Activated CD4-positive, alpha-beta memory T cell treated with anti-CD3 and anti-CD28 coated beads, Interleukin-2, amount 10 ng/mL, durations not matched to agents 7 days and 5 days (primary cell): ENCODE results near the gene SPOUT1. TPM values are rescaled to one million over a fixed set of nuclear protein-coding genes. Genes with fewer than 3 reads are reported as not detected.

ENCODE experiments used
- CTCF ChIA-PET: fragments of 350-600 bp; sonication (Branson Sonifier 250); formaldehyde crosslinking; loops from one replicate; lab custom pipeline; 2021; ENCODE audit warnings: antibody characterized with exemption, inconsistent platforms; lab: Charles Lee
- POLR2A ChIA-PET: fragments of 350-600 bp; sonication (Branson Sonifier 250); formaldehyde crosslinking; loops from one replicate; lab custom pipeline; 2021; ENCODE audit warnings: antibody characterized with exemption; lab: Charles Lee
- DNase-seq: peaks from one replicate; pipeline ENCODE4 v3.0.0-alpha.2; 2020
- H3K27ac Mint-ChIP-seq: one replicate; pipeline ENCODE4 v1.8.0; 2021; ENCODE audit warnings: mild to moderate bottlenecking, mixed read lengths
- H3K27me3 Mint-ChIP-seq: one replicate; pipeline ENCODE4 v1.8.0; 2021; ENCODE audit warnings: mixed read lengths
- H3K36me3 Mint-ChIP-seq: one replicate; pipeline ENCODE4 v1.8.0; 2021; ENCODE audit warnings: low read depth, mixed read lengths
- H3K4me1 Mint-ChIP-seq: one replicate; pipeline ENCODE4 v1.8.0; 2021; ENCODE audit warnings: mixed read lengths
- H3K4me3 Mint-ChIP-seq: one replicate; pipeline ENCODE4 v1.8.0; 2021; ENCODE audit warnings: mild to moderate bottlenecking, mixed read lengths
- H3K9me3 Mint-ChIP-seq: one replicate; pipeline ENCODE4 v1.8.0; 2021; ENCODE audit warnings: mixed read lengths
- total RNA-seq, 2 experiments: library from RNA; stranded (reverse); gene quantifications; one replicate each; pipeline ENCODE4 v1.2.3, GENCODE V29; 2021

SPOUT1 gene
- total RNA-seq, 2 experiments from 2014 or later: 54.3 to 59.2 TPM

DNA sequence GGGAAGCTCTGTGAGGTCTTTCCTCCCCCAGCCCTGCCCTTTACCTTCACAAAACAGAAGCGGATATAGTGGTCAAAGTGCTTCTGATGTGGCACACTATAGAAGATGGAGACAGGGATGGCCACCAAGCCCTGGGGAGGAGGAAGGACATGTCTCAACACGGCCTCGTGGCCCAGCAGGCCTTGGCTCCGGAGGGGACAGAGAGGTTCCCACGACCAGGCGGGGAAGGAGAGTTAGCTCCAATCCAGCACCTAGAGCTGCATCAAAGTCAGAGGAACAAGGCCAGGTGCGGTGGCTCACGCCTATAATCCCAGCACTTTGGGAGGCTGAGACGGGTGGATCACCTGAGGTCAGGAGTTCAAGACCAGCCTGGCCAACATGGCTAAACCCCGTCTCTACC lies 4.1 kb upstream of the SPOUT1 start:
- H3K36me3 Mint-ChIP-seq: peaks cover 12% of the 10 kb centered on the region
- no peak overlapping the region for H3K4me3 Mint-ChIP-seq
- H3K27me3 Mint-ChIP-seq: no peaks in the 10 kb centered on the region
- H3K27ac Mint-ChIP-seq: no peak overlapping the region
- ChIA-PET POLR2A (no interaction called here), CTCF (no interaction called here)
- peaks cover 12% of the 10 kb centered on the region for H3K4me1 Mint-ChIP-seq
- DNase-seq: no peak
- H3K9me3 Mint-ChIP-seq: no peaks in the 10 kb centered on the region

DNA sequence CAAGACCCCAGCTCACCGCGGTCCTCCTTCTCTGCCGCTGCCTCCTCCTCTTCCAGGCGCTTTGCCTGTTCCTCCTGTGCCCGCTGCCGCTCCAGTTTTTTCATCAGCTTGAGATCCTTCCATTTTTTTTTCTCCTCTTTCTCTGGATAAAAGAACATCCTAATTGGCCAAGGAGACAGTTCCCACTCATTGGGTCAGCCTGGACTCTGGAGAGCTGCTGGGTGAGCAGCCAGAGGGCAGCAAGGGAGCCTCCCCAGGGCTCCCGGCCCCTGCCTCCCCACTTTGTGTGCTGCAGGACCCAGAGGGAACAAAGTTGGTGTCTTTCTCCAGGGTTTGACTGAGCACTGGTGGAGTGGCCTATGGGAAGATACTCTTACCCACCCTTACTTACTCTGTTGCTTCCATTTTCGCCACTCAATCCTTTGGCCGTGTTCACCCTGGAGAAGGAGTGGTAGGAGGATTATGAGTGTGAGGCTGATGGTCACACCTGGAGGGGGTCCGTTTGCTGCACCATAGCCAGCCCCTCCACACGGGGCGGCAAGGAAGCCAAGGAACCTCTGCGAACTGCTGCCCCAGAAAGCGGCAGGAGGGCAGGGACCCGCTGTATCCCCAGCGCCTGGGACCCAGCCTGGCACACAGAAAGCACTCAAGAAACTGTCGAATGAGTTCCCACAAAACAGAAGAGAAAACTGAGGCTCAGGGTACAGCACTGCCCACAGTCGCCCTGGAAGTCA lies 708 bp downstream of the SPOUT1 start:
- Mint-ChIP-seq H3K4me1 (peaks cover 26% of the 10 kb centered on the region), H3K9me3 (no peaks in the 10 kb centered on the region), H3K27me3 (no peaks in the 10 kb centered on the region), H3K36me3 (peaks cover 36% of the 10 kb centered on the region), H3K27ac (peak overlapping the region; percentile 74), H3K4me3 (peak overlapping the region; percentile 97)
- CTCF ChIA-PET: interaction anchor here (1.0 to 3.1 kb wide), 8 partner anchors 9 to 488 kb away, joined by 3 to 59 read pairs (median 4); partner anchors contain the start of gene ENDOG
- DNase-seq: no peak
- POLR2A ChIA-PET: interaction anchor here (1.3 to 1.6 kb wide), 5 partner anchors 10 to 105 kb away, joined by 3 to 37 read pairs (median 5); partner anchors contain the start of genes ENDOG and ZDHHC12

DNA sequence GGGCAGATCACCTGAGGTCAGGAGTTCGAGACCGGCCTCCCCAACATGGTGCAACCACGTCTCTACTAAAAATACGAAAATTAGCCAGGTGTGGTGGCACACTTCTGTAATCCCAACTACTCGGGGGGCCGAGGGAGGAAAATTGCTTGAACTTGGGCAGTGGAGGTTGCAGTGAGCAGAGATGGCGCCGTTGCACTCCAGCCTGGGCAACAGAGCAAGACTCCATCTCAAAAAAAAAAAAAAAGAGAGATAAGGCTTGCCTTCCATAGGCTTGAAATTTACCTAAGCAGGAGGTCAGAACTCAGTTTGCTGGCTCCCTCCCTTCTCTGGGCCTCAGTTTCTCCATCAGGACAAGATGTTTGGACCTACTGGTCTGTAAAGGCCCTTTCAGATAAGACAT lies 1.3 kb downstream of the SPOUT1 start:
- DNase-seq: no peak
- POLR2A ChIA-PET: interaction anchor here (1.3 kb wide), 1 partner anchor 10 kb away, joined by 5 read pairs; the partner anchor contains the start of gene ENDOG

GRCh38 chr9:128825923-128826700 lies 3.5 kb downstream of the SPOUT1 start:
- H3K4me1 Mint-ChIP-seq: peaks cover 26% of the 10 kb centered on the region
- H3K27me3 Mint-ChIP-seq: no peaks in the 10 kb centered on the region
- ChIA-PET CTCF (interaction anchor here (1.0 kb wide), 1 partner anchor 8 kb away, joined by 3 read pairs; no protein-coding TSS in a partner anchor), POLR2A (interaction anchor here (1.6 kb wide), 1 partner anchor 8 kb away, joined by 10 read pairs; the partner anchor contains the start of gene ENDOG)
- no peak overlapping the region for H3K27ac Mint-ChIP-seq
- H3K36me3 Mint-ChIP-seq: peaks cover 50% of the 10 kb centered on the region
- H3K4me3 Mint-ChIP-seq: no peak overlapping the region
- DNase-seq: no peak
- H3K9me3 Mint-ChIP-seq: no peaks in the 10 kb centered on the region

More for the DNA sequence above, 1.3 kb downstream of the SPOUT1 start:
- peak overlapping the region; percentile 21 for H3K27ac Mint-ChIP-seq
- H3K4me3 Mint-ChIP-seq: peak overlapping the region; percentile 97
- peaks cover 36% of the 10 kb centered on the region for H3K36me3 Mint-ChIP-seq
- no peaks in the 10 kb centered on the region for H3K27me3 Mint-ChIP-seq
- CTCF ChIA-PET: interaction anchor here (1.1 to 3.1 kb wide), 2 partner anchors 10 to 190 kb away, joined by 3 to 59 read pairs; partner anchors contain the start of gene ENDOG
- peaks cover 26% of the 10 kb centered on the region for H3K4me1 Mint-ChIP-seq
- H3K9me3 Mint-ChIP-seq: no peaks in the 10 kb centered on the region

- H3K9me3 Mint-ChIP-seq: no peaks in the 10 kb centered on the region
- no peak for DNase-seq
- ChIA-PET CTCF (no interaction called here), POLR2A (no interaction called here)
- H3K27me3 Mint-ChIP-seq: no peaks in the 10 kb centered on the region
- H3K4me3 Mint-ChIP-seq: no peak overlapping the region
- peaks cover 53% of the 10 kb centered on the region for H3K36me3 Mint-ChIP-seq
- H3K27ac Mint-ChIP-seq: no peak overlapping the region
- H3K4me1 Mint-ChIP-seq: peaks cover 26% of the 10 kb centered on the region
Observed at GRCh38 chr9:128824911-128825310, 4.7 kb downstream of the SPOUT1 start.

DNA sequence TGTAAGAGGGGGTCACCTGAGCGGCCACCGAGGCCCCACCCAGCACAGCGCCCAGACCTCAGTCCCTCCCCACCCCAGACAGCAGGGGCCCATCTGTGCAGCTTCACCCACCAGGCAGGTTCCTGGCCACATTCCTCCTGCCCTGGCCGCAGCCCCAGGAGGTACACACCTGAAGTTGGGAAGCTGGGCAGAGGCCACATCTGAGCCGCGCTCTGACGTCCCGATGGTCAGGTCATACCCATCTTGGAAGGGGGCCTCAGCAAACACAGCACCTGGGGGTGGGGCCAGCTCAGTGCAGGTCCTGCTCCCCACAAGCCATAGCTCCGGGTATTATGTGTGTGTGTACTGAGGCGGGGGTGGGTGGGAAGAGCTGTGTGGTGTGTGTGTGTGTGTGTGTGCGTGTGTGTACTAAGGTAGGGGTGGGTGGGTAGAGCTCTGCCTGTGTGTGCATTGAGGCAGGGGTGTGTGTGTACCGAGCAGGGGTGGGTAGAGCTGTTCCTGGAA lies 5.6 kb downstream of the SPOUT1 start:
- no peak for DNase-seq
- H3K27me3 Mint-ChIP-seq: no peaks in the 10 kb centered on the region
- ChIA-PET CTCF (no interaction called here), POLR2A (no interaction called here)
- no peak overlapping the region for H3K27ac Mint-ChIP-seq
- H3K4me3 Mint-ChIP-seq: no peak overlapping the region
- peaks cover 28% of the 10 kb centered on the region for H3K4me1 Mint-ChIP-seq
- no peaks in the 10 kb centered on the region for H3K9me3 Mint-ChIP-seq
- peaks cover 49% of the 10 kb centered on the region for H3K36me3 Mint-ChIP-seq

GRCh38 chr9:128823362-128823902 lies 6.2 kb downstream of the SPOUT1 start:
- DNase-seq: no peak
- Mint-ChIP-seq H3K4me3 (no peak overlapping the region), H3K36me3 (peaks cover 44% of the 10 kb centered on the region), H3K27ac (no peak overlapping the region), H3K9me3 (no peaks in the 10 kb centered on the region), H3K4me1 (peaks cover 23% of the 10 kb centered on the region), H3K27me3 (no peaks in the 10 kb centered on the region)
- ChIA-PET POLR2A (no interaction called here), CTCF (no interaction called here)

DNA sequence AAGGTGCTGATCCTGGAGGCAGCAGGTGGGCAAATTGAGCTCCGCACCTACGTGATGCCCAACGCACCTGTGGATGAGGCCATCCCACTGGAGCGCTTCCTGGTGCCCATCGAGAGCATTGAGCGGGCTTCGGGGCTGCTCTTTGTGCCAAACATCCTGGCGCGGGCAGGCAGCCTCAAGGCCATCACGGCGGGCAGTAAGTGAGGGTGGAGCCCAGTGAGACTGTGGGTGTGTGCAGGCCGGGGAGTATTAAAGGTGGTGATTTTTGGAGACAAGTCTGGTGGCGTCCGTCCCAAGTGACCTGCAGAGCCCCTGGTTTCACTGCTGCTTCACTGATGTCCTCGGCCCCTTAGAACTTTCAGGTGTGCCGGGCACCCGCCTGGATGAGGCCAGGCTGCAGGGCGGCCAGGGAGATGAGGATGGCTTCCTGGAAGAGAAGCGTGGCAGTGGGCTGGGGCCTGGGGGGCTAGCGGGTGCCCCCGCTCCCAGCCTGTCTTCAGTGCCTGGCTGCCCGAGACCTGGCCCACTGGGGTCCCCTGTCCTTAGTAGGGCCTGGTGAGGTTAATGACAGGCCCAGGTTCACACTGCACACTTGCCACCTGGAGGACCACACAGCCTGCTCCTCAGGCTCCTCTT lies 7.1 kb downstream of the SPOUT1 start:
- no peak overlapping the region for H3K27ac Mint-ChIP-seq
- ChIA-PET POLR2A (no interaction called here), CTCF (no interaction called here)
- DNase-seq: no peak
- peaks cover 37% of the 10 kb centered on the region for H3K36me3 Mint-ChIP-seq
- no peaks in the 10 kb centered on the region for H3K27me3 Mint-ChIP-seq
- no peak overlapping the region for H3K4me3 Mint-ChIP-seq
- H3K4me1 Mint-ChIP-seq: peaks cover 18% of the 10 kb centered on the region
- no peaks in the 10 kb centered on the region for H3K9me3 Mint-ChIP-seq

- ChIA-PET POLR2A (interaction anchor here (0.8 to 4.9 kb wide), 2 partner anchors 8 to 98 kb away, joined by 3 to 37 read pairs; partner anchors contain the start of genes SPOUT1 and ZDHHC12), CTCF (no interaction called here)
- DNase-seq: no peak
- Mint-ChIP-seq H3K9me3 (no peaks in the 10 kb centered on the region), H3K4me1 (peaks cover 16% of the 10 kb centered on the region), H3K27ac (no peak overlapping the region), H3K4me3 (no peak overlapping the region), H3K27me3 (no peaks in the 10 kb centered on the region), H3K36me3 (peaks cover 31% of the 10 kb centered on the region)
Observed at GRCh38 chr9:128821584-128822406, 7.8 kb downstream of the SPOUT1 start.

DNA sequence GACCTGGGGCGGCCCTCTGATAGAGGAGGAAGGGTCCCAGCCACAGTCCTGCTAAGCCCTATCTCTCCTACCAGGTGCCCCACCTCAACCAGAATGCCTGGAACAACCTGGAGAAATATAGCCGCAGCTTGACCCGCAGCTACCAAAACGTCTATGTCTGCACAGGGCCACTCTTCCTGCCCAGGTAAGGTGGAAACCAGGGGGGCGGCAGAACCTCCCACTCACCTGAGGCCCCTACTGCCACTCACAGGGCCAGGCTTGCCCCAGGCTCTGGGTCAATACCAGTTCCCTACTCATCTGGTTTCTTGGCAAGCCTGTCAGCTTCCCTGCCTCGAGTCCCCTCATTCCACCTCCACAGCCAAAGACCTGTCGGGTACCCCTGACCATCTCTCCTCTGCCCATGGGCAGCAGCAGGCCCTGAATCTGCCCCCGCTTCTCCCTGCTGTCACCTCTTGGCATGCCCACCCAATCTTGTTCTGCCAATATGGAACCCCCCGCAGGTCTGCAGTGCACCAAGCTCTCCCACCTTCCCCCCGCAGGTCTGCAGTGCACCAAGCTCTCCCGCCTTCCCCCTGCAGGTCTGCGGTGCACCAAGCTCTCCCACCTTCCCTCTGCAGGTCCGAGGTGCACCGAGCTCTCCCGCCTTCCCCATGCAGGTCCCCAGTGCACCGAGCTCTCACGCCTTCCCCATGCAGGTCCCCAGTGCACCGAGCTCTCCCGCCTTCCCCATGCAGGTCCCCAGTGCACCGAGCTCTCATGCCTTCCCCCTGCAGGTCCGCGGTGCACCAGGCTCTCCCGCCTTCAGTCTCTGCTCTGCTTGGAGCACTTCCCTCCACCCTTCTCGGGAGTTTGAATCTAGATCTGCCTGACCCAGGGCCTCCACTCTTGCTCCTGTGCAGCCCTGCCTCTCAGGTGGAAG lies 8.7 kb downstream of the SPOUT1 start:
- no peaks in the 10 kb centered on the region for H3K27me3 Mint-ChIP-seq
- no peak for DNase-seq
- POLR2A ChIA-PET: interaction anchor here (0.8 to 4.9 kb wide), 2 partner anchors 9 to 97 kb away, joined by 3 to 37 read pairs; partner anchors contain the start of genes SPOUT1 and ZDHHC12
- peak overlapping the region; percentile 24 for H3K4me3 Mint-ChIP-seq
- no peaks in the 10 kb centered on the region for H3K9me3 Mint-ChIP-seq
- peaks cover 25% of the 10 kb centered on the region for H3K36me3 Mint-ChIP-seq
- no peak overlapping the region for H3K27ac Mint-ChIP-seq
- peaks cover 16% of the 10 kb centered on the region for H3K4me1 Mint-ChIP-seq
- CTCF ChIA-PET: interaction anchor here (3.9 kb wide), 1 partner anchor 9 kb away, joined by 59 read pairs; the partner anchor contains the start of gene SPOUT1
